ENCODE measurements around the gene SEMA5A.

SEMA5A gene

GRCh38 chr5:9009931-9010651, 535.8 kb downstream of the SEMA5A start:
- H4K91ac ChIP-seq (ENCODE audit: low read length), result no peak overlapping the region
- H2AK5ac ChIP-seq (ENCODE audit: low read length, severe bottlenecking), result no peak overlapping the region
- peak; percentile 33 for DNase-seq
- no peaks in the 10 kb centered on the region for H3K27me3 ChIP-seq (ENCODE audit: control insufficient read depth in 1 of 2, insufficient read depth in 1 of 2, low read length in 2 of 2)
- no peak overlapping the region for H3K4ac ChIP-seq (ENCODE audit: low read depth in 1 of 2, low read length in 2 of 2)
- no peak overlapping the region for H2AFZ ChIP-seq (ENCODE audit: low read depth, low read length)
- H2BK5ac ChIP-seq (ENCODE audit: low read depth, low read length, poor library complexity, severe bottlenecking), result no peak overlapping the region
- H3K4me3 ChIP-seq (ENCODE audit: insufficient read depth in 1 of 2, low read depth in 1 of 2, low read length in 2 of 2), result no peak overlapping the region
- 91% methylated on average over 7 of the region's 7 CpGs for WGBS
- no peak overlapping the region for H4K8ac ChIP-seq (ENCODE audit: low read length)
- no peak overlapping the region for H3K18ac ChIP-seq (ENCODE audit: low read depth in 1 of 2, low read length in 2 of 2)
- H3K4me2 ChIP-seq (ENCODE audit: low read length, poor library complexity, severe bottlenecking), result no peak overlapping the region
- no peaks in the 10 kb centered on the region for H3K36me3 ChIP-seq (ENCODE audit: control insufficient read depth in 1 of 2, insufficient read depth in 2 of 2, low read depth in 1 of 2, low read length in 2 of 2)
- H3K79me1 ChIP-seq (replicated peaks; ENCODE audit: low read length, poor library complexity, severe bottlenecking), result no peaks in the 10 kb centered on the region
- no peak overlapping the region for H2BK120ac ChIP-seq (ENCODE audit: low read depth, low read length)
- H2BK12ac ChIP-seq (ENCODE audit: low read length in 2 of 2), result no peak overlapping the region
- H2BK15ac ChIP-seq (ENCODE audit: low read depth, poor library complexity, severe bottlenecking), result no peak overlapping the region
- peaks cover 6% of the 10 kb centered on the region for H3K4me1 ChIP-seq (ENCODE audit: control insufficient read depth, insufficient read depth, low read depth, low read length)
- H3K9me3 ChIP-seq (ENCODE audit: control insufficient read depth, low read length), result no peaks in the 10 kb centered on the region
- no peak overlapping the region for H3K27ac ChIP-seq (ENCODE audit: low read length, poor library complexity, severe bottlenecking)
- no peak overlapping the region for H3K14ac ChIP-seq (ENCODE audit: low read length in 2 of 2)
- no peak overlapping the region for H3K9ac ChIP-seq (ENCODE audit: low read length)
- no peak overlapping the region for H3K23ac ChIP-seq (ENCODE audit: low read length in 2 of 2)

GRCh38 chr5:8997542-8998070, 548.3 kb downstream of the SEMA5A start:
- Histone ChIP-seq H3K4me3 (ENCODE audit: insufficient read depth in 1 of 2, low read depth in 1 of 2, low read length in 2 of 2) (no peak overlapping the region), H3K14ac (ENCODE audit: low read length in 2 of 2) (no peak overlapping the region), H2BK120ac (ENCODE audit: low read depth, low read length) (no peak overlapping the region), H2AFZ (ENCODE audit: low read depth, low read length) (no peak overlapping the region), H4K91ac (ENCODE audit: low read length) (no peak overlapping the region), H3K27me3 (ENCODE audit: control insufficient read depth in 1 of 2, insufficient read depth in 1 of 2, low read length in 2 of 2) (no peaks in the 10 kb centered on the region), H3K27ac (ENCODE audit: low read length, poor library complexity, severe bottlenecking) (peak overlapping the region; percentile 72), H3K9ac (ENCODE audit: low read length) (no peak overlapping the region), H3K4me1 (ENCODE audit: control insufficient read depth, insufficient read depth, low read depth, low read length) (no peaks in the 10 kb centered on the region), H3K36me3 (ENCODE audit: control insufficient read depth in 1 of 2, insufficient read depth in 2 of 2, low read depth in 1 of 2, low read length in 2 of 2) (no peaks in the 10 kb centered on the region), H3K79me1 (replicated peaks; ENCODE audit: low read length, poor library complexity, severe bottlenecking) (no peaks in the 10 kb centered on the region), H3K18ac (ENCODE audit: low read depth in 1 of 2, low read length in 2 of 2) (no peak overlapping the region), H3K4me2 (ENCODE audit: low read length, poor library complexity, severe bottlenecking) (no peak overlapping the region), H2BK12ac (ENCODE audit: low read length in 2 of 2) (no peak overlapping the region), H2AK5ac (ENCODE audit: low read length, severe bottlenecking) (no peak overlapping the region), H2BK15ac (ENCODE audit: low read depth, poor library complexity, severe bottlenecking) (no peak overlapping the region), H3K9me3 (ENCODE audit: control insufficient read depth, low read length) (no peaks in the 10 kb centered on the region), H3K23ac (ENCODE audit: low read length in 2 of 2) (no peak overlapping the region), H3K4ac (ENCODE audit: low read depth in 1 of 2, low read length in 2 of 2) (no peak overlapping the region), H2BK5ac (ENCODE audit: low read depth, low read length, poor library complexity, severe bottlenecking) (no peak overlapping the region), H4K8ac (ENCODE audit: low read length) (no peak overlapping the region)
- DNase-seq, result no peak
- WGBS, result no CpG with 5 or more reads among the region's 1 CpG

- H3K36me3 ChIP-seq (ENCODE audit: control insufficient read depth in 1 of 2, insufficient read depth in 2 of 2, low read depth in 1 of 2, low read length in 2 of 2), result no peaks in the 10 kb centered on the region
These were observed 552.8 kb downstream of the SEMA5A start for GRCh38 chr5:8993031-8993430.

More at GRCh38 chr5:8993031-8993430, 552.8 kb downstream of the SEMA5A start:
- Histone ChIP-seq H4K8ac (ENCODE audit: low read length) (no peak overlapping the region), H3K4me1 (ENCODE audit: control insufficient read depth, insufficient read depth, low read depth, low read length) (no peaks in the 10 kb centered on the region), H3K4me2 (ENCODE audit: low read length, poor library complexity, severe bottlenecking) (no peak overlapping the region), H3K27me3 (ENCODE audit: control insufficient read depth in 1 of 2, insufficient read depth in 1 of 2, low read length in 2 of 2) (no peaks in the 10 kb centered on the region), H3K9ac (ENCODE audit: low read length) (no peak overlapping the region), H3K4me3 (ENCODE audit: insufficient read depth in 1 of 2, low read depth in 1 of 2, low read length in 2 of 2) (no peak overlapping the region), H3K23ac (ENCODE audit: low read length in 2 of 2) (no peak overlapping the region), H2AK5ac (ENCODE audit: low read length, severe bottlenecking) (no peak overlapping the region), H2AFZ (ENCODE audit: low read depth, low read length) (no peak overlapping the region), H2BK15ac (ENCODE audit: low read depth, poor library complexity, severe bottlenecking) (no peak overlapping the region), H3K79me1 (replicated peaks; ENCODE audit: low read length, poor library complexity, severe bottlenecking) (no peaks in the 10 kb centered on the region), H3K14ac (ENCODE audit: low read length in 2 of 2) (no peak overlapping the region), H3K18ac (ENCODE audit: low read depth in 1 of 2, low read length in 2 of 2) (no peak overlapping the region), H2BK5ac (ENCODE audit: low read depth, low read length, poor library complexity, severe bottlenecking) (no peak overlapping the region), H4K91ac (ENCODE audit: low read length) (no peak overlapping the region), H2BK120ac (ENCODE audit: low read depth, low read length) (no peak overlapping the region), H3K9me3 (ENCODE audit: control insufficient read depth, low read length) (no peaks in the 10 kb centered on the region), H2BK12ac (ENCODE audit: low read length in 2 of 2) (no peak overlapping the region), H3K27ac (ENCODE audit: low read length, poor library complexity, severe bottlenecking) (no peak overlapping the region), H3K4ac (ENCODE audit: low read depth in 1 of 2, low read length in 2 of 2) (no peak overlapping the region)
- DNase-seq, result peak; percentile 28

Small RNA genes lying within 50 kb of the gene (small RNA-seq; reads per million reads assigned to genes)
- gene MIR4636 (ENCODE audit: low read depth), result 11.2 reads per million, percentile 81 among the genes with 10 or more reads in this experiment
- gene SNORD123 (ENCODE audit: low read depth), result 829 reads per million, percentile 97 among the genes with 10 or more reads in this experiment

Data from mesenchymal stem cell (in vitro differentiated cells and primary cell).